ENCODE results near the gene IARS1.

DNA sequence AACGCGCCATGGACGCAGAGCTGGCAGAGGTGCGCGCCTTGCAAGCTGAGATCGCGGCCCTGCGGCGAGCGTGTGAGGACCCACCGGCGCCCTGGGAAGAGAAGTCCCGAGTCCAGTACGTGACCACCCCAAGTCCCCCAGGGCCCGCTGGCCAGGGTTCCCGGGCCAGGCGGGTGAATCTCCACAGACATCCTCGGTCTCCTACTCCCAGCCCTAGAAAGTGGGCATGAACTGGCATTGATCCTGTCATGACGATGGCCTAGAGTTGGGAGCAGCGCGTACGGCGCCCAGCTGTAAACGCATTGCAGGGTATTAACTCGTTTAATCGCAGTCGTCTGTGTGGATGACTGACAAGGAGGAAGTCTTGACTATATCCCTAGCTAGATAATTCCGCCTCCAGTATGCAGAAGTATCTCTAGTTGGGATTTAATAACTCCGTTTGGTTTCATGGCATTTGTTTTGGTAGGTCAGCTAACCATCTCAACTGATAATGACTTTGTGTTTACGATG, 32.5 kb upstream of the IARS1 start:
- no peak for TF ChIP-seq POLR2AphosphoS5 (IDR thresholded peaks at IDR 0.05)
- TF ChIP-seq CTCF (IDR thresholded peaks at IDR 0.05) = no peak
